ENCODE results near the gene INTS6.
A peak's percentile ranks its signal among the peaks of the same experiment; 100 is the strongest.

The INTS6 gene

DNA sequence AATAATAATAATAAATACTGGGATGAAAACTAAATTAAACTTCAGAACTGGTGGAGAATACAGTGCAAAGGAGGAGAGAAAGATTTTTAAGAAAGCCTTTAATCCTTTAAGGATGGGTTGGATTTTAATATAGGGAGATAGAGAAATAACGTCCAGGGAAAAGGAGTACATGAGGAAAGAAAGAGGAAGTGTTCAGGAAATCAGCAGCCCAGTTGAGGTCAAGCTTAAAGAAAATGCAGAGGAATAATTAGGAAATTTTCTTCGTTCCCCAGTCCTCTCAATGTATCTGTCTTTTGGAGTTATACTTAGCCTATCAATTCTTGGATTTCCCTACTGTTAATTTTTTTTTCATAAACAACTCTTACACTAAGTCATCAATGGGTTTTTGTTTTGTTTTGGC lies 47.7 kb downstream of the INTS6 start:
- DNase-seq, result no peak

- DNase-seq, result no peak
These were observed 55.4 kb downstream of the INTS6 start for GRCh38 chr13:51397262-51397941.

GRCh38 chr13:51396352-51396751 lies 56.5 kb downstream of the INTS6 start:
- no peak for DNase-seq

GRCh38 chr13:51394724-51395123 lies 58.1 kb downstream of the INTS6 start:
- DNase-seq, result no peak

DNA sequence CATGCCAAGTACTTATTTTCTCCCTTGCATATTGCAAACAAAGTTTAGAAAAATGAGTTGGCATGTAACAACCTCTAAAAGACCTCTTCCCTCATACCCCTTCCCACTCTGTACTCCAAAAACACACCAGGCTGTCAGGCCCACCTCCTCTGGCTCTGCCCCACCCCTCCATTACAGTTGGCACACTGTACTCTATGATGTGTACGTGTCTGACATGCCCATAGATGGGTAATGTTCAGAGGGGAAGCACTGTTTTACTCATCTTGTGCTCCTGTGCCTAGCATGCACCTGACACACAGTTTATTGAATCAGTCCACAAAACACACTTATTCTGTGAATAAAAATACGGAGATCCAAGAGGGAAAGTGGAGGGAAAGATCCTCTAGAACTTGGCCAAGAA lies 67.7 kb downstream of the INTS6 start:
- no peak for DNase-seq

DNA sequence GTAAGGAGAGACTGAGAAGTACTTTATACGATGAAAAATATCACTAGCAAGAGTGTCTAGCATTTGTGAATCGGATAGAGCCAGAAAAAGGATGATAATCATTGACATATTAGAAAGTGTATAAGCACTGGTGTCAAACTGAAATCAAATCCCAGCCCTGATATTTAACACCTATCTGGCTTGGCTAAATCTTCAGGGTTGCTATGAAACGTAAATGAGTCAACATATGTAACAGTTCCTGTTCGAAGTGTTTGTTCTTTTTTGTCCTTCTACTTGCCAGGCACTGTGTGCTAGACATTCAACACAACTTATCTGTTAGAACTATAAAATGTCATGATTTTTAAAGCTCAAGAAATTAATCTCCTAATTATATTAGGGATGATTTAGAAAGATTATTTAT lies 72.6 kb downstream of the INTS6 start:
- no peak for DNase-seq

DNA sequence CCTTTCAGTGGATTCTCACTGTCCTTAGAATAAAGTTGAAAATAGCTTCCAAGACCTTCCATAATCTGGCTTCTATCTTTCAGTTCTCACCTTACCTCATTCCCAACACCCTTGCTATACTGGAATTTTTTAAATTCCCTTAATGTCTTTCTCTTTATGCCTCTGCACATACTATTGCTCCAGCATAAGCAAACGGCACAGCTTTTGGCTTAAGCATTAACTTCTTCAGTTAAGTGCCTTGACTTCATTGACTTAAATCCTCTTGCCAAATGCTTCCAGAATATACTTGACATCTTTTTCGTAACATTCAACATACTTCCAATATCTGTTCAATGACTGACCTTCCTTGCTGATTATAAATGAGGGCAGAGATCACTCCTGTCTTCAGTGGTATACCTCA lies 79.4 kb downstream of the INTS6 start:
- no peak for DNase-seq

DNA sequence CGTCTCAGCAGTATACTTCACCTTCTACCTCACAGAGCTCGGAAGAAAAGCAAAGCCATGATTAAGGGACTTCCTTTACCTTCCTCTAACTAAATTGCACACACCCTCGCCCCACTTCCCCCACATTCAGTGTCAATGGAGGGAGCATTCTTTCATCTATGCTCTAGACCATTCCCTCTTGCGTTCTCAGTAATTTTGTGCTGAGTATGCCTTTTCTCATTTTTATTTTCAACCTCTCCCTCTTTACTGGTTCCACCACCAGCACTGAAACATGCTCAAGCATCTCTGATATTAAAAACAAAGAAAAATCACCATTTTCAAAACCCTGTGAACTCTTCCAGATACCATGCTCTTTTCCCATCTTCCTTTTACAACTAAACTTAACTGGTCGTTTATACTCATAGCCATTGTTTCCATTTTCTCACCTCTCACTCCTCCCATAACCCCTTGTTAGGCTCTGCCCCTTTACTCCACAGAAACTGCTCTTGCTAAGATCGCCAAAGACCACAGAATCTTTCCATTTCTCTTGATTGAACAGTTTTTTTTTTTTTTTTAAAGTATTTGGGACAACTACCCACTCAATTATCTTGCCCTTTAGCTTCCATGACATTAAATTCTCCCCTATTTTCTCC lies 81.0 kb downstream of the INTS6 start:
- DNase-seq, result no peak

DNA sequence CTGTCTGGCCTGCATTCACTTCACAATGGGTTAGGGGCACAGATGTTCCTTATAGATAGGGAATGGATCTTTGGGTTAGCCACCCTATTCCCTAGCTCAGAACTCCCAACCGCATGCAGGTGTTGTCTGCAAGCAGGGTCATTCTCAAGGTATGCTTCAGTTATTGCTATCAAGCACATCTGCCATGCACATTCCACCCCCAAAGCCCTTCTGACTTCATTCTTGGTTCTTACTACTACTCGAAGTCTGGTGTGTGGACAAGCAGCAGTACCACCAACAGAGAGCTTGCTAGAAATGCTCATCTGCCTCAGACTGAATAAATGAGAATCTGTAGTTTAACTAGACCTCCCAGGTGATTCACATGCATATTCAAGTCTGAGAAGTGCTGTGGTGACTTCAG lies 82.0 kb downstream of the INTS6 start:
- DNase-seq, result no peak

DNA sequence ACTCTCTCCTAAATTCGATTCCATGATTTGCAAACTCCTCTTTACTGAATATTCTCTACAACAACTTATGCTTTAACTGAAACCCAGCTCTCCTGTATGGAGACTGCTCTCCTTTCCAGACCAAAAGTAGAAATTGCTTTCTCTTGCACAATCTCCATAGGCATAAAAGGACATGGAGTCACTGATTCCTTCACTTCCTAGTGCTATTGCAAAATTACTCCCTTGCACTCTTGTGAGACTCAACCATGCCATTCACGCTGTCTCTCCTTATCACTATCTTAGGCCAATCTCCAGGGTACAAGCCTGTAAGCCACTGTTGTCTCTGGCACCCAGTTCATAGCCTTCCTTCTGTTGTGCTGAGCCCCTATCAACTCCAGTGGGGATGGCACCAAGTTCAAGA lies 82.7 kb downstream of the INTS6 start:
- DNase-seq, result no peak

DNA sequence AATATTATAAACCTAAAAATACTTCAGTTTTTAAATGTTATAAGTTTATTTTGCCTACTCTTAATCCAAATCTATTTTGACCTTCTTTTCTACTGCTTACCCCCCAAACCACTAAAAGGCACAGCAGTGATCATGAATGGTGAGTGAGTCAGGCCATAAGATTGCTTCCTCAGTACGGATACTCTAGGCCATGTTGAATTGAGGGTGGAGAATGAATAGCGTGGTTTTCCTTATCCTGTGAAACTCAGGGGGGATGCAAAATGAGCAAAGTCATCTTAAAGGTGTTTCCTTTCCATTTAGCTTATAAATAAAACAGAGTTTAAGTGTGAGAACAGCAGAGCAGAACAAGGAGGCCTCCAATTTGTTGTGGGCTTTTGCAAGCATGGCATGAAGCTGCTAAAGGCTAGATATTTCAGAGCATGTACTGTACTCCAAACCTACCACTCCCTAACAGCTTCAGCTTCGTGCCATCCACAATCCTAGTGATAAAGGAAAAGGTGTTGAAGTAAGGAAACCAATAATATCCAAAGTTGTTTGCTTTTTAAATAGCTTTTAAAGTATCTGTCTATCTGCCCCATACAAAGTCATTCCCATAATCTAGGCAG lies 88.3 kb downstream of the INTS6 start:
- DNase-seq, result no peak

DNA sequence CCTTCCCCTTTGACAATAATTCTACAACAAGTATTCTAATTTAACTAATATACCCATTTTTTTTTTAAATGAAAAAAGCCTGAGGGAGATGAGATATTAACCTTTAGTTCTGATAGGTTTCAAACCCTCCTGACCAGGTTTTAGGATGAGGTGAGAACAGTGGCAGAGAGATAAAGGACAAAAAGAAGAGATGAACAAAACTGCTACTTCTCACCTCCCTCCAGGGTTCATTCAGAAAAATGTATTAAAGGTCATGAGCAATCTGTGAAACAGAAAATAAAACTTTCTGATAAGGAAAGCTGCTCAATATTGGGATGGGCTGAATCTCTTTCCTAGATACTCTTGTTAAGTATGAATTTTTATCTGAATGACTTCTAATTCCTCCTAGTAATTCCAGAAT lies 89.2 kb downstream of the INTS6 start:
- DNase-seq, result no peak

GRCh38 chr13:51361106-51361505 lies 91.7 kb downstream of the INTS6 start:
- DNase-seq, result no peak

GRCh38 chr13:51360489-51360888 lies 92.3 kb downstream of the INTS6 start:
- DNase-seq, result peak; percentile 67

DNA sequence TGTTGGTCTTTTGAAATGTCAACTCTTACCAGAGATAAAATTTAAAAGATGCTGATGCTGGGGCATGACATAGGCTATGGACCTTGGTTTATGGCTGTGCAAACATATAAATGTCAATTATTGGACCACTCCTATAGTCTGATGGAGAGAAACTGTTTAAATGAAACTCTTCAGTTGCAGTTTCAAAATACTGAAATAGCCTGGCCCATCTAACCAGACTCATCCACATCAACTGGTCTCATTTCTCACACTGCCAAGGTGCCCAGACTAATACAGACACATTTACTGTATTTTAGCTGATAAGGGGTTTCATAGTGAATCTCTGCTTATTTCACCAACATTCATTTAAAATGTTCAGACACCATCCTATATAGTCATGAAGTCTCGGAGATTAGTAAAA lies 93.5 kb downstream of the INTS6 start:
- DNase-seq, result no peak

- no peak for DNase-seq
These were observed 94.8 kb downstream of the INTS6 start for GRCh38 chr13:51357928-51358595.

GRCh38 chr13:51355217-51355616 lies 97.6 kb downstream of the INTS6 start:
- DNase-seq, result no peak

DNA sequence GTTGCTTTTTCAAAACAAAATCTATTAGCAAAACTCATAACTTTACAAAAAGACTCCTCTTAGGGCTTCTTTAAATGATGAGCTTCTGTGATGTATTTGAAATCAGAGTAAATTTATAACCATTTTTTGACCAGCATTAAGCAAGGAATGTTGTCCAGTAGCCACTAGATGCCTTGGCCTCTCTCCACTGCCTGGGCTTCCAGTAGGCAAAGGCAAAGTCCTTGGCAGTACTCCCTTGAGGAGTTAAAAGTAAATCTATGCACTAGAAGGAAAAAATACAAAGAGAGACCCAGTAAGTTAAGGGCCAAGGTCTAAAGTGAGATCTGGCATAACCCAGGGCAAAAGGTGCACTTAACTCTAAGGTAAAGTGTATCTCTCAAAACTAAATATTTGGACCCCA lies 103.8 kb downstream of the INTS6 start:
- DNase-seq, result no peak

GRCh38 chr13:51348069-51348967 lies 104.5 kb downstream of the INTS6 start:
- no peak for DNase-seq

DNA sequence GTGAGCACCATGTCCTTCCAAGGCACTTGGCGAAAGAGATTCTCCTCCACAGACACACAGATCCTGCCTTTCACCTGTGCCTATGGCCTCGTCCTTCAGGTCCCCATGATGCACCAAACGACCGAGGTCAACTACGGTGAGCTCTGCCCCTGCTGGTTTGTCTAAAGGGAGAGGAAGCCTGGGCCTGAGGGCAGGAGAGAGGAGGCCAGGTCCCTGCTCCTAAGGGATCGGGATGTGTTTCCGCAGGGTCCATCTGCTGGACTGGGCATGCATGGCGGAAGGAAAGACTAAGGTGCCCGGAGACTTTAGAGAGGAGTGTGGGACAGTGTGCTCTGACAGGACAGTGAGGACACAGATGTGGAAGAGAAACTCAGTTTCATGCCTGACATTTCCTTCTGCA lies 105.7 kb downstream of the INTS6 start:
- DNase-seq, result no peak

- no peak for DNase-seq
These were observed 106.4 kb downstream of the INTS6 start for GRCh38 chr13:51346397-51346796.

GRCh38 chr13:51343475-51343874 lies 109.4 kb downstream of the INTS6 start:
- DNase-seq, result no peak

- no peak for DNase-seq
These were observed 110.1 kb downstream of the INTS6 start for GRCh38 chr13:51342706-51343105.
